NCI-H345 treated with DMSO at 0.1 percent for 48 hours (cell line): ENCODE measurements around the gene REELD1.

Experiments used
- DNase-seq: peaks from one replicate; lab custom pipeline; 2025; ENCODE audit not compliant: unreplicated experiment; lab: John Stamatoyannopoulos, UW

Gene REELD1

GRCh38 chr4:146224326-146224966, 10.1 kb downstream of the REELD1 start:
- no peak for DNase-seq

- no peak for DNase-seq
Observed at GRCh38 chr4:146229406-146229805, 15.1 kb downstream of the REELD1 start.

DNA sequence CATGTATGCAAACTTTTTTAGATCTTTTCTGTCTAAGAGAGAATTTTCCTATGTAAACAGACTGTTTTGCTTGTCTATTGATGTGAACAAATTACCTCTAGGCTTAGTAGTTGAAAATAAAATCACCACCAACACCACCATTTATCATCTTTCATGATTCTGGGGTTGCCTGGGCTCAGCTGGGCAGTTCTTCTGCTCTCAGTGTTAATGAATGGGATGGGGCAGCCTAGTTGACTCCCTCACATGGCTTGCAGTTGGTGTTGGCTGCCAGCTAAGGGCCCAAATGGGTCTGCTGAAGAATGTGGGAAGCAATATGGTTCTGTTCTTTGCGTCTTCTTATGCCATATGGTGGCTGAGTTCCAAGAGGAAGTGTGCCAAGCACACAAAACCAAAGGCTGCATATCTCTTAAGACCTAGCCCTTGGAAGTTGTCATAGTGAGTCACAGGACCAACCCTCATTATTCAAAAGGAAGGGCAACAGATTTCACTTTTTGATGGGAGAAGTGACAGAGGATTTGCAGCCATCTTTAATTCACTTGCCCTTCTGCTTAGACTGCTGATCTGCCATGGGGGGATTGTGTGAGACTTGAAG, 17.9 kb downstream of the REELD1 start:
- no peak for DNase-seq

DNA sequence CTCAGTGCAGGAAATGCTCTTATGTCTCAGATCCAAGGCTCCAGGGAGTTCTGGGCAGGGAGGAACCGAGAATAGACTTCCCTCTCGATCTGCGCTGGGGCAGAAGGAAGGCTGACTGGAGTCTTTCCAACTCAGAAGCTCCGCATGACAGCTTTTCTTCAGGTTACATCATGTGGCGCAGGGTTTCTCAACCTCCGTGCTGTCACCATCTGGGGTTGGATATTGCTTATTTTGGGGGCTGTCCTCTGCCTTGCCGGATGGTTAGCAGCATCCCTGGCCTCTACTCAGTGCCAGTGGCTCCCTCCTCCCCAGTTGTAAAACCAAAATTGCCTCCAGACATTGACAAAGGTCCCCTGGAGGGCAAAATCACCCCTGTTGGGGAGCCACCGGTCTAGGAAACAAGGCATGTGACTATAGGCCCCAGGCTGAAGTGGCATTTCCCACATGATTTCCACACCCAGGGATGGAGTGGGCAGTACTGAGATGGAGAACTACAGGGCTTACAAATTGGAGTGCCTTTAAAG, 21.4 kb downstream of the REELD1 start:
- no peak for DNase-seq

- no peak for DNase-seq
Observed at GRCh38 chr4:146236216-146236615, 21.9 kb downstream of the REELD1 start.

DNA sequence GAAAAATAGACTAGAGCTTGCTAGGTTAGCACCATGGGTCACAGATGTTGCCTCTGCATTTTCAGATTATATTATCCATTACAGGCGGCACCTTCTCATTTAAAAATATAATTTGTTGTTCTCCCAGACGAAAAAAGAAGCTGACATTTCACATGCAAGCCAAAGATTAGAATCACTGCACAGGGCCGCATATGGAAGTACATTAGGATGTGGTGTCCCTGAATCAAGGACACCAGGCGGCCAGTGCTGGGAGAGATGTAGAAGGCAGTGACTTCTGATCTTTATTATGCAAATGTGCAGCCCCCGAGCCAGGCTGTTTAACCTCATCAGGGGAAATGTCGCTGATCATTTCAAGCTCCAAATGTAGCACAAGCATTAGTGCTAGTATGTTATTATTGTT, 22.8 kb downstream of the REELD1 start:
- no peak for DNase-seq

GRCh38 chr4:146238107-146238506, 23.8 kb downstream of the REELD1 start:
- no peak for DNase-seq

DNA sequence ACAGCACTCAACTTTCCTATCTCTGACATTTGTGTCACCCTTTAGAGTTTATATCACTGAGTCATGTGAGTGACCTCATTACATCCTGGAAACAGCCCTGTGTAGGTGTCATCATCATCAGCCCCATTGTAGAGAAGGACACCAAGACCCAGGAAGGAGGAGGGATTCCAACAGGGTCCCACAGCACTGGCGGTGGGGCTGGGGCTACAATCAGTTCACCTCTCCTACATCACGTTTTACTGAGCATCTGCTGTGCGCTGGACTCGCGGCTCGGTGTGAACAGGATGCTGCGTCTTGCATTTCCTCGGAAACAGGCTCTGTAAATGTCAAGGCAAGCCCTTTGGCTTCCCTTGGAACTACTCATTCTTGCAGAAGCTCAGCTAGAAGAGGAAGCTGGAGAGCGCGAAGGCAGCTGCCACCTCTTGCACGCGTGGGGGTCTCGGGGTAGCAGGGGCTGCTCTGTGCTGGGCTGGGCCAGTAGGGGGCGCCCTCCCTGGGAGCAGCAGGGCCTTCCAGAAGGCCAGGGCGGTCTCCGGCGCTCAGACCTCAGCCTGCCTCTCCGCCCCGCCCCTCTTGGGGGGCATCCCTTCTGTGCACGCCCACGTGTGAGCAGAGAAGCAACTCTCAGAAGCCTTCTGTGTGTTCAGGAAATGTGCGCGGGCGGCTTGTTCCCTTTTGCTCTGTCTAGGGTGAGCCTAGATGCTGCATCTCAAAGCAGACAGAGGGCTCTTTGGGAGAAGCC, 29.0 kb downstream of the REELD1 start:
- DNase-seq = no peak

DNA sequence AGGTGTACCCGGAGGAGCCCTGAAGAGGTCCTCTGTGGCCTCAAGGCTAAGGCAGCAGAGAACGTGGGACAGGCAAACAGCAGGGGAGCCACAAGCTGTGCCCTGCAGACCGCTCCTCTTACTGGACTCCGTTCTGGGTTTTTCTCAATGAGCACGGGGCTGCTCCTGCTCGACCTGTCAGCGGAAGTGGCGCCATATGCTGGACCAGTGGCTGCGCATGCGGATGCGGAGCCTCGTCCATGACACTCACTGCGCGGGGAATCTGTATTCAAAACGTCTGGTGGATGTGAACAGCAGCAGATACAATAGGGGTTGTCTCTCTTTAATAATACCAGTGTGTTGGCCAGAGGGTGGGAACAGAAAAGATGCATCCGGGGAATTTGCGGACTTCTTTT, 29.5 kb downstream of the REELD1 start:
- DNase-seq = no peak

DNA sequence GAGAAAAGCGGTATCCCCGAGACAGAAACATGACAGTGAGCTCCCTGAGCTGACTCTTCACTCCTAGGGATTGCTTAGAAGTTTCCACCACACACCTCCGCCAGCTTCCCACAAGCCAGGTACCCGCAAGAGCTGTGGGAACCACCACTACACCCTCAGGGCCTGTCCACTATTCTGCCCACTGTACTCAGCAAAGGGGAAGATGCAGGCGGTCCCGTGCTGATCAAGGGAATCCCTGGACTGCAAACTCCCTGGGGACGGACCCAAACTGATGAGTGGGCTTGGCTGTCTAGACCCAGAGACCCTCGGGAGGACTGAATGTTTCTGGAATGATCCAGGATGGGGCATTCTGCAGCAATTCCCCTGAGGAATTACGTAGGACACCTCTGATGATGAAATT, 30.2 kb downstream of the REELD1 start:
- no peak for DNase-seq

DNA sequence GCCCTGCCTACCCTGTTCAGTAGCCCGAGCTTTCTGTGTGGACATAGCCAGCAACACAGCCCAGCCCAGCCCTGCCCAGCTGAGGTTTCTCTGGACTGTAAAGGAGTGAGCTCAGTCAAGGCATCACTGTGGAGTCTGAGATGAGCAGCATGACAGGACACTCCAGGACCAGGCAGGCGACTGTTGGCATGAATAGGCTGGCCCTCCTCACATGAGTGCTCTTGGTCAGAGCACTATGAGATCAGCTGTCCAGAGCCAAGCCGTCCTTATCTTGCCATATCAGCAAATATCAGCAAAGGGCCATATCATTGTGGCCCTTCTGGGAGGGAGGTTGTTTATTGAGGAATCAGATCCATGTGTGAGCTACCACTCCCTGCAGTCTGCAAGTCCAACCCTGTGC, 30.9 kb downstream of the REELD1 start:
- no peak for DNase-seq

DNA sequence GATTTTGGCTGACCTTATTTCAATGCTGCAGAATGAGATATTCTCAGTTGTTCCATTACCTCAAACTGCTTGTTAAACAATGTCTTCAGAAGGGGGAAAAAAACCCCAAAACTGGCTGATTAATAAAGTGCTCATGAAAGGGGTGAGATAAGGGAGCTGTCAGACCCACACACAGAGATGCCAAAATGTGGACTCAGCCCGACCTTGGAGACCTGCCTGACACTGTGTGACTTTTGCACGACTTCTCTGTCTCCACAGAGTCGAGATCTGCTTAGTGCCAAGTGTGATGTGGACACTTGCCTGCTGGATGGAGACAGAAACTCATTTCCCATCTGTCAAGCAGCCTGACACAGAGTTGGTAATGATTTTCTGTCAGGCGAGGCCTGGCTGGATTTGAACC, 31.5 kb downstream of the REELD1 start:
- no peak for DNase-seq

DNA sequence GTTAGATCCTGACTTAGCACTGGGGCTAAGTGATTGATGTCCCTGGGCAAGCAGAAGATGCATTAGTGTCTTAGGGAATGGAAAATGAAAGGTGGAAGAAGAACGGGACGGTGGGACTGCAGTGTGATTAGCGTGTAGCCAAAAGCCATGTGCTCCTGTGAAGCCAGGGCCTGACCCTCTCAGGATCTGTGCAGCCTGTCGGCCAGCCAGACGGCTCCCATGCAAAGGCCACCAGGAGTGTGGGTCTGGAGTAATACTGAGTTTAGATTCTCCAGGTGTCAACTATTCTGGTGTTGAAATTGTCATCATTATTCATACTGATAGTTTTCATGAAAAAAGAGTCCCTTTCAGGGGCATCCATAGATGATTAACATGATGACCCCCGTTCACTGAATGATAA, 32.0 kb downstream of the REELD1 start:
- DNase-seq = no peak

DNA sequence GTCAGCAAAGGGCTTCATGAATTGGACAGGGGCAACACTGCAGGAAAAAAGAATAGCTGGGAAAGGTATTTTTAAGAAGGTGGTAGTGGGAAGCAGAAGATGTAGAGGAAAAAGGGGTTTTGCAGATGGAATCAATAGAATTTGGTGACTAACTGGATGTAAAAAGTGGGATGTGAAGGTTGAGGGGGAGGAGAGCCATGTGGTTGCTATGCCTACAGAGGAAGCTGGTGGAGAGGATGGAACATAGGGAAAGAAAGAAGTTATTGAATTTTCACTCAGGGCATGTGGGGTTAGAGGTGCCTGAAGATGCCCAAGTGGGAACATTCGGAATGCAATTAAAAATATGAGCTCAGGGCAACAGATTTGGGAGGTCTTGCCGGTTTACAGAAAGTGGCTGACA, 33.0 kb downstream of the REELD1 start:
- no peak for DNase-seq

- DNase-seq = no peak
Observed at GRCh38 chr4:146252969-146253611, 38.8 kb downstream of the REELD1 start.

- DNase-seq = no peak
Observed at GRCh38 chr4:146255463-146255862, 41.1 kb downstream of the REELD1 start.

GRCh38 chr4:146255874-146256273, 41.5 kb downstream of the REELD1 start:
- no peak for DNase-seq

GRCh38 chr4:146256328-146256727, 42.0 kb downstream of the REELD1 start:
- DNase-seq = no peak

GRCh38 chr4:146257511-146257910, 43.2 kb downstream of the REELD1 start:
- DNase-seq = no peak

GRCh38 chr4:146260521-146260920, 46.2 kb downstream of the REELD1 start:
- DNase-seq = no peak

DNA sequence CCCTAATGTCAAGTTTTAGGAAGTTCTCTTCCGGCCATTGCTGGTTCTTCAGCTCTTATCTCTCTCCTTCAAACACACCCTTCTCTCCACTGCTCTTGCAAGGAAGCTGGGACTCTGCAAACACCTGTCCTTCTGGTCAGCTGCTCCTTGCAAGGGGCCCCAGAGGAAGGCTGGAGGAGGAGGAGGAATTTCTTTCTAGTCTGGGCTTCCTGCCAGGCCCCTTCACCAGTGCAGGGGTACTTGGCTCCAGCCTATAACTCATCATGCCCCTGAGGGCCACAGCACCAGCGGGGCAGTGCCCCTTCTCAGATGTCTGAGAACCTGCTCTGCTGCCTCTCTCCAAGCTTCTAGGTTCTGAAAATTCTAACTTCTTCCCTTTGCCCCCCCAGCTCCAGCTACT, 46.7 kb downstream of the REELD1 start:
- DNase-seq = no peak

GRCh38 chr4:146263793-146264192, 49.5 kb downstream of the REELD1 start:
- no peak for DNase-seq
